Nephron (organoid): ENCODE data around the gene MYOM1.
"Not testable (repeated sequence)": the region's sequence is repeated elsewhere in the genome, so short reads cannot be mapped to it uniquely, and the experiment has no call there.

Experiments
- H3K27ac Mint-ChIP-seq, 3 experiments: 2 replicates each; pipeline ENCODE4 v1.8.0; 2020; ENCODE audit warnings: mixed read lengths in 3 of 3, mild to moderate bottlenecking in 2 of 3, moderate library complexity in 1 of 3
- H3K27me3 Mint-ChIP-seq: 2 replicates; pipeline ENCODE4 v1.8.0; 2021; ENCODE audit warnings: low read depth, mild to moderate bottlenecking, moderate library complexity, mixed read lengths
- H3K36me3 Mint-ChIP-seq: 2 replicates; pipeline ENCODE4 v1.8.0; 2020; ENCODE audit warnings: low read depth, mixed read lengths
- H3K4me1 Mint-ChIP-seq: 2 replicates; pipeline ENCODE4 v1.8.0; 2020; ENCODE audit warnings: mixed read lengths
- H3K4me3 Mint-ChIP-seq, 3 experiments: 2 replicates each; pipeline ENCODE4 v1.8.0; 2020; ENCODE audit warnings: mild to moderate bottlenecking in 3 of 3, mixed read lengths in 3 of 3, moderate library complexity in 2 of 3
- H3K9me3 Mint-ChIP-seq: 2 replicates; pipeline ENCODE4 v1.8.0; 2020; ENCODE audit warnings: mixed read lengths
- CTCF ChIP-seq, 3 experiments: fragments of 200-600 bp; sonication (generic); IDR thresholded peaks; one replicate each; pipeline ENCODE4 v1.5.0; 2021; ENCODE audit warnings: antibody characterized with exemption in 3 of 3; ENCODE audit not compliant: unreplicated experiment in 3 of 3

Gene MYOM1

GRCh38 chr18:3055186-3055728 is 164.5 kb downstream of the MYOM1 start:
- no peak overlapping the region for H3K4me3 Mint-ChIP-seq
- TF ChIP-seq CTCF (IDR thresholded peaks at IDR 0.05; ENCODE audit: unreplicated experiment in 3 of 3) = no peak
- peaks cover 14% of the 10 kb centered on the region for H3K4me1 Mint-ChIP-seq
- peaks cover 11% of the 10 kb centered on the region for H3K9me3 Mint-ChIP-seq
- H3K27me3 Mint-ChIP-seq = no peaks in the 10 kb centered on the region
- no peak overlapping the region for H3K27ac Mint-ChIP-seq
- H3K36me3 Mint-ChIP-seq = peaks cover 5% of the 10 kb centered on the region

GRCh38 chr18:3054780-3055179 is 165.0 kb downstream of the MYOM1 start:
- peaks cover 14% of the 10 kb centered on the region for H3K4me1 Mint-ChIP-seq
- H3K36me3 Mint-ChIP-seq = peaks cover 5% of the 10 kb centered on the region

GRCh38 chr18:3054214-3054613 is 165.6 kb downstream of the MYOM1 start:
- Mint-ChIP-seq H3K9me3 (peaks cover 11% of the 10 kb centered on the region), H3K4me3 (no peak overlapping the region), H3K4me1 (peaks cover 14% of the 10 kb centered on the region), H3K27me3 (no peaks in the 10 kb centered on the region), H3K27ac (no peak overlapping the region), H3K36me3 (peaks cover 5% of the 10 kb centered on the region)
- no peak for TF ChIP-seq CTCF (IDR thresholded peaks at IDR 0.05; ENCODE audit: unreplicated experiment in 3 of 3)

More at GRCh38 chr18:3054780-3055179, 165.0 kb downstream of the MYOM1 start:
- no peak overlapping the region for H3K27ac Mint-ChIP-seq
- TF ChIP-seq CTCF (IDR thresholded peaks at IDR 0.05; ENCODE audit: unreplicated experiment in 3 of 3) = no peak
- no peaks in the 10 kb centered on the region for H3K27me3 Mint-ChIP-seq
- H3K9me3 Mint-ChIP-seq = peaks cover 11% of the 10 kb centered on the region
- H3K4me3 Mint-ChIP-seq = no peak overlapping the region

GRCh38 chr18:3053081-3053480 is 166.7 kb downstream of the MYOM1 start:
- H3K27me3 Mint-ChIP-seq = no peaks in the 10 kb centered on the region
- H3K4me1 Mint-ChIP-seq = peaks cover 16% of the 10 kb centered on the region
- no peak for TF ChIP-seq CTCF (IDR thresholded peaks at IDR 0.05; ENCODE audit: unreplicated experiment in 3 of 3)
- H3K27ac Mint-ChIP-seq = no peak overlapping the region
- peaks cover 11% of the 10 kb centered on the region for H3K9me3 Mint-ChIP-seq
- peaks cover 5% of the 10 kb centered on the region for H3K36me3 Mint-ChIP-seq
- no peak overlapping the region for H3K4me3 Mint-ChIP-seq

GRCh38 chr18:3052411-3052758 is 167.4 kb downstream of the MYOM1 start:
- Mint-ChIP-seq H3K4me1 (peaks cover 18% of the 10 kb centered on the region), H3K36me3 (peaks cover 5% of the 10 kb centered on the region), H3K9me3 (peaks cover 11% of the 10 kb centered on the region), H3K27me3 (no peaks in the 10 kb centered on the region), H3K27ac (no peak overlapping the region), H3K4me3 (no peak overlapping the region)
- no peak for TF ChIP-seq CTCF (IDR thresholded peaks at IDR 0.05; ENCODE audit: unreplicated experiment in 3 of 3)

- Mint-ChIP-seq H3K36me3 (peaks cover 5% of the 10 kb centered on the region), H3K9me3 (peaks cover 11% of the 10 kb centered on the region), H3K4me3 (no peak overlapping the region), H3K27ac (no peak overlapping the region), H3K4me1 (peaks cover 16% of the 10 kb centered on the region), H3K27me3 (no peaks in the 10 kb centered on the region)
- no peak for TF ChIP-seq CTCF (IDR thresholded peaks at IDR 0.05; ENCODE audit: unreplicated experiment in 3 of 3)
These were observed 167.9 kb downstream of the MYOM1 start for GRCh38 chr18:3051718-3052410.

- H3K4me3 Mint-ChIP-seq, H3K36me3 Mint-ChIP-seq, H3K27me3 Mint-ChIP-seq, H3K27ac Mint-ChIP-seq: not testable (repeated sequence)
- H3K9me3 Mint-ChIP-seq = peaks cover 11% of the 10 kb centered on the region
- peaks cover 11% of the 10 kb centered on the region for H3K4me1 Mint-ChIP-seq
These were observed 169.8 kb downstream of the MYOM1 start for GRCh38 chr18:3049897-3050454.
